HEK293 (cell line): ENCODE results near the gene TK1.

ENCODE experiments used
- GLIS2 ChIP-seq: fragments of 450-650 bp; formaldehyde crosslinking; IDR thresholded peaks from 2 replicates; pipeline ENCODE4 v1.5.1; 2016; ENCODE audit warnings: missing biosample characterization, missing genetic modification characterization
- HOXD13 ChIP-seq: sonication (generic); formaldehyde crosslinking; IDR thresholded peaks from 2 replicates; pipeline ENCODE4 v1.8.0; 2022; ENCODE audit warnings: missing genetic modification reagents, borderline replicate concordance
- KLF1 ChIP-seq: fragments of 450-650 bp; formaldehyde crosslinking; IDR thresholded peaks from 2 replicates; pipeline ENCODE4 v1.5.1; 2016; ENCODE audit warnings: missing biosample characterization, missing genetic modification characterization
- KLF7 ChIP-seq: fragments of 450-650 bp; formaldehyde crosslinking; IDR thresholded peaks from 2 replicates; pipeline ENCODE4 v1.5.1; 2016; ENCODE audit warnings: missing biosample characterization, missing genetic modification characterization, borderline replicate concordance
- MZF1 ChIP-seq: fragments of 450-650 bp; formaldehyde crosslinking; IDR thresholded peaks from 2 replicates; pipeline ENCODE4 v1.5.1; 2017; ENCODE audit warnings: missing biosample characterization, missing genetic modification characterization, borderline replicate concordance
- PBX3 ChIP-seq: sonication (generic); formaldehyde crosslinking; IDR thresholded peaks from 2 replicates; pipeline ENCODE4 v1.8.1; 2022; ENCODE audit warnings: mild to moderate bottlenecking, moderate library complexity, missing genetic modification reagents
- PRDM1 ChIP-seq: fragments of 450-650 bp; formaldehyde crosslinking; IDR thresholded peaks from 2 replicates; pipeline ENCODE4; 2016; ENCODE audit warnings: missing biosample characterization, missing genetic modification characterization
- PRDM2 ChIP-seq: fragments of 450-650 bp; formaldehyde crosslinking; IDR thresholded peaks from 2 replicates; pipeline ENCODE4 v1.5.1; 2016; ENCODE audit warnings: missing biosample characterization, missing genetic modification characterization, borderline replicate concordance
- PRDM4 ChIP-seq: fragments of 450-650 bp; formaldehyde crosslinking; IDR thresholded peaks from 2 replicates; pipeline ENCODE4 v1.5.1; 2017; ENCODE audit warnings: missing biosample characterization, missing genetic modification characterization
- WT1 ChIP-seq: fragments of 450-650 bp; formaldehyde crosslinking; IDR thresholded peaks from 2 replicates; pipeline ENCODE4 v1.5.1; 2016; ENCODE audit warnings: missing biosample characterization, missing genetic modification characterization
- ZBTB17 ChIP-seq: fragments of 450-650 bp; formaldehyde crosslinking; IDR thresholded peaks from 2 replicates; pipeline ENCODE4 v1.5.1; 2016; ENCODE audit warnings: missing biosample characterization, missing genetic modification characterization
- ZBTB44 ChIP-seq: fragments of 450-650 bp; IDR thresholded peaks from 2 replicates; pipeline ENCODE4 v1.5.1; 2018; ENCODE audit warnings: missing biosample characterization, mild to moderate bottlenecking, missing genetic modification characterization
- ZBTB8A ChIP-seq: fragments of 450-650 bp; formaldehyde crosslinking; IDR thresholded peaks from 2 replicates; pipeline ENCODE4 v1.5.1; 2016; ENCODE audit warnings: missing biosample characterization, missing genetic modification characterization
- ZNF19 ChIP-seq: fragments of 450-650 bp; formaldehyde crosslinking; IDR thresholded peaks from 2 replicates; pipeline ENCODE4; 2016; ENCODE audit warnings: missing biosample characterization, missing genetic modification characterization, low read depth
- ZNF280D ChIP-seq: fragments of 450-650 bp; formaldehyde crosslinking; IDR thresholded peaks from 2 replicates; pipeline ENCODE4 v1.5.1; 2016; ENCODE audit warnings: missing biosample characterization, missing genetic modification characterization
- ZNF513 ChIP-seq: fragments of 450-650 bp; IDR thresholded peaks from 2 replicates; pipeline ENCODE4 v1.5.1; 2018; ENCODE audit warnings: missing biosample characterization, missing genetic modification characterization
- ZNF521 ChIP-seq: fragments of 450-650 bp; formaldehyde crosslinking; IDR thresholded peaks from 2 replicates; pipeline ENCODE4 v1.5.1; 2017; ENCODE audit warnings: missing biosample characterization, mild to moderate bottlenecking, missing genetic modification characterization
- ZNF596 ChIP-seq: fragments of 450-650 bp; IDR thresholded peaks from 2 replicates; pipeline ENCODE4 v1.5.0; 2018; ENCODE audit warnings: missing biosample characterization, mild to moderate bottlenecking, missing genetic modification characterization, moderate library complexity
- ZNF670 ChIP-seq: fragments of 450-650 bp; formaldehyde crosslinking; IDR thresholded peaks from 2 replicates; pipeline ENCODE4 v1.5.1; 2016; ENCODE audit warnings: missing biosample characterization, missing genetic modification characterization, low read depth
- ZNF704 ChIP-seq: fragments of 450-650 bp; formaldehyde crosslinking; IDR thresholded peaks from 2 replicates; pipeline ENCODE4 v1.5.1; 2016; ENCODE audit warnings: missing biosample characterization, missing genetic modification characterization
- ZNF768 ChIP-seq: fragments of 450-650 bp; formaldehyde crosslinking; IDR thresholded peaks from 2 replicates; pipeline ENCODE4 v1.5.1; 2018; ENCODE audit warnings: missing biosample characterization, mild to moderate bottlenecking, missing genetic modification characterization

Gene TK1

GRCh38 chr17:78214016-78214705, 27.3 kb upstream of the TK1 start, which contains the start of gene BIRC5 (continued):
- no peak for TF ChIP-seq ZNF768
- TF ChIP-seq ZNF19: no peak
- TF ChIP-seq HOXD13: no peak
- peak; percentile 34; the same call in 1 of the 2 replicates for TF ChIP-seq ZBTB44 (tag by site-specific recombination)
- peak; percentile 59; the same call in 1 of the 2 replicates for TF ChIP-seq ZBTB8A (tag by site-specific recombination)
- peak; percentile 97 for TF ChIP-seq GLIS2 (tag by site-specific recombination)
- no peak for TF ChIP-seq ZNF596 (tag by site-specific recombination)
- no peak for TF ChIP-seq ZNF513
- TF ChIP-seq PRDM1 (tag by site-specific recombination): no peak
- TF ChIP-seq KLF7 (tag by site-specific recombination): peak; percentile 97
- 0 out of 2 replicates have a peak, but pooled peaks have one; percentile 51 for TF ChIP-seq ZBTB17 (tag by site-specific recombination)
- peak; percentile 49; the same call in 1 of the 2 replicates for TF ChIP-seq WT1 (tag by site-specific recombination)
- no peak for TF ChIP-seq ZNF521 (tag by site-specific recombination)
- TF ChIP-seq PRDM4 (tag by site-specific recombination): peak; percentile 67; the same call in 1 of the 2 replicates
- no peak for TF ChIP-seq ZNF670 (tag by site-specific recombination)
- TF ChIP-seq PRDM2 (tag by site-specific recombination): no peak
- TF ChIP-seq ZNF280D (tag by site-specific recombination): no peak
- TF ChIP-seq ZNF704 (tag by site-specific recombination): no peak
- peak; percentile 88 for TF ChIP-seq KLF1 (tag by site-specific recombination)
- TF ChIP-seq MZF1: no peak
- TF ChIP-seq PBX3 (CRISPR knock-in tag): peak; percentile 85; the same call in 1 of the 2 replicates
- TF ChIP-seq, all 188 proteins: peak for 61
